OCI-LY7 (cell line): ENCODE data around the gene GRM5.

Experiments
- EZH2phosphoT487 ChIP-seq: fragments of 200-600 bp; sonication (generic); IDR thresholded peaks from 2 replicates; pipeline ENCODE4 v1.6.1; 2018; ENCODE audit warnings: low read depth, borderline replicate concordance, mild to moderate bottlenecking, mixed run types, antibody characterized with exemption, low read length, moderate library complexity, mixed read lengths
- TF ChIP-seq, protein P1 (sequence below): fragments of 200-600 bp; sonication (generic); conservative IDR thresholded peaks from 2 replicates; pipeline ENCODE4 v1.5.1; 2014; ENCODE audit warnings: mild to moderate bottlenecking, antibody characterized with exemption, low read length, moderate library complexity, mixed read lengths

DNA sequence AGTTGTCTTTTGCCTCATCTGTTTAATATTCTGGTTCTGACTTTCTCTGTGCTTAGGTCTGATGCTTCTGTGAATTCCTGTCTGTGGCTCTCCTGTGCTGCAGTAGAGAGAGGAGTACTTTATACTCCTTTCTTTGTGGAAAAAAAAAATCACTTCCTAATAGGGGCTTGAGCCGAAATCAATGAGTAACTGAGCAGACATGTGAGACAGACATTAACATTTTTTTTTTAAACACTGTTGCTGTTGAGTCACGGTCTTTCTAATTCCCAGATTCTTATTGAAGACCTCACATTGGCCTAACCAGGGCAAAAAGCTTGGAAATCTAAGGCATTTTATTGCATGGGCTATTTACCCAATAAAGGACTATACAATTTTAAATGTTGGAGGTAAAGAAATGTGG, 86.1 kb downstream of the GRM5 start:
- TF ChIP-seq, protein P1, sequence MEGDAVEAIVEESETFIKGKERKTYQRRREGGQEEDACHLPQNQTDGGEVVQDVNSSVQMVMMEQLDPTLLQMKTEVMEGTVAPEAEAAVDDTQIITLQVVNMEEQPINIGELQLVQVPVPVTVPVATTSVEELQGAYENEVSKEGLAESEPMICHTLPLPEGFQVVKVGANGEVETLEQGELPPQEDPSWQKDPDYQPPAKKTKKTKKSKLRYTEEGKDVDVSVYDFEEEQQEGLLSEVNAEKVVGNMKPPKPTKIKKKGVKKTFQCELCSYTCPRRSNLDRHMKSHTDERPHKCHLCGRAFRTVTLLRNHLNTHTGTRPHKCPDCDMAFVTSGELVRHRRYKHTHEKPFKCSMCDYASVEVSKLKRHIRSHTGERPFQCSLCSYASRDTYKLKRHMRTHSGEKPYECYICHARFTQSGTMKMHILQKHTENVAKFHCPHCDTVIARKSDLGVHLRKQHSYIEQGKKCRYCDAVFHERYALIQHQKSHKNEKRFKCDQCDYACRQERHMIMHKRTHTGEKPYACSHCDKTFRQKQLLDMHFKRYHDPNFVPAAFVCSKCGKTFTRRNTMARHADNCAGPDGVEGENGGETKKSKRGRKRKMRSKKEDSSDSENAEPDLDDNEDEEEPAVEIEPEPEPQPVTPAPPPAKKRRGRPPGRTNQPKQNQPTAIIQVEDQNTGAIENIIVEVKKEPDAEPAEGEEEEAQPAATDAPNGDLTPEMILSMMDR: no peak
- no peak for TF ChIP-seq EZH2phosphoT487
